ENCODE results near the gene DNAL4.

DNAL4 gene

GRCh38 chr22:38738475-38739070 is 55.4 kb downstream of the DNAL4 start:
- no peak for DNase-seq

GRCh38 chr22:38737302-38738060 is 56.5 kb downstream of the DNAL4 start:
- no peak for DNase-seq

GRCh38 chr22:38736257-38736570 is 57.7 kb downstream of the DNAL4 start:
- DNase-seq: no peak

- no peak for DNase-seq
These were observed 58.3 kb downstream of the DNAL4 start for GRCh38 chr22:38735465-38736256.

GRCh38 chr22:38735126-38735464 is 58.8 kb downstream of the DNAL4 start:
- no peak for DNase-seq

- no peak for DNase-seq
These were observed 59.4 kb downstream of the DNAL4 start for GRCh38 chr22:38734421-38735100.

GRCh38 chr22:38733724-38734381 is 60.1 kb downstream of the DNAL4 start:
- DNase-seq: no peak

- DNase-seq: peak in 1 of 2 experiments; percentile 27
These were observed 60.6 kb downstream of the DNAL4 start for GRCh38 chr22:38733329-38733723.

GRCh38 chr22:38732251-38732815 is 61.6 kb downstream of the DNAL4 start:
- DNase-seq: no peak

- DNase-seq: no peak
These were observed 62.2 kb downstream of the DNAL4 start for GRCh38 chr22:38731703-38732161.

GRCh38 chr22:38730411-38730871 is 63.5 kb downstream of the DNAL4 start:
- DNase-seq: no peak

GRCh38 chr22:38729946-38730345 is 64.0 kb downstream of the DNAL4 start:
- no peak for DNase-seq

- DNase-seq: no peak
These were observed 64.8 kb downstream of the DNAL4 start for GRCh38 chr22:38728871-38729796.

All from NCI-H526 (cell line).